Measurements from ENCODE around the gene ATP6AP2.

- TF ChIP-seq, protein P1, sequence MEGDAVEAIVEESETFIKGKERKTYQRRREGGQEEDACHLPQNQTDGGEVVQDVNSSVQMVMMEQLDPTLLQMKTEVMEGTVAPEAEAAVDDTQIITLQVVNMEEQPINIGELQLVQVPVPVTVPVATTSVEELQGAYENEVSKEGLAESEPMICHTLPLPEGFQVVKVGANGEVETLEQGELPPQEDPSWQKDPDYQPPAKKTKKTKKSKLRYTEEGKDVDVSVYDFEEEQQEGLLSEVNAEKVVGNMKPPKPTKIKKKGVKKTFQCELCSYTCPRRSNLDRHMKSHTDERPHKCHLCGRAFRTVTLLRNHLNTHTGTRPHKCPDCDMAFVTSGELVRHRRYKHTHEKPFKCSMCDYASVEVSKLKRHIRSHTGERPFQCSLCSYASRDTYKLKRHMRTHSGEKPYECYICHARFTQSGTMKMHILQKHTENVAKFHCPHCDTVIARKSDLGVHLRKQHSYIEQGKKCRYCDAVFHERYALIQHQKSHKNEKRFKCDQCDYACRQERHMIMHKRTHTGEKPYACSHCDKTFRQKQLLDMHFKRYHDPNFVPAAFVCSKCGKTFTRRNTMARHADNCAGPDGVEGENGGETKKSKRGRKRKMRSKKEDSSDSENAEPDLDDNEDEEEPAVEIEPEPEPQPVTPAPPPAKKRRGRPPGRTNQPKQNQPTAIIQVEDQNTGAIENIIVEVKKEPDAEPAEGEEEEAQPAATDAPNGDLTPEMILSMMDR (conservative IDR thresholded peaks at IDR 0.05) = no peak
- TF ChIP-seq ZFX (IDR thresholded peaks at IDR 0.05) = no peak
These were observed 64.1 kb downstream of the ATP6AP2 start for GRCh38 chrX:40644821-40645358.

Measured in C4-2B (cell line).